Dermis blood vessel endothelial cell (primary cell): Measurements from ENCODE around the gene NDUFAF7. TPM values are rescaled to one million over a fixed set of nuclear protein-coding genes. Genes with fewer than 3 reads are reported as not detected.
"Not testable (repeated sequence)": the region's sequence is repeated elsewhere in the genome, so short reads cannot be mapped to it uniquely, and the experiment has no call there.

Experiments
- DNase-seq: peaks from one replicate; pipeline ENCODE4 v3.0.0; 2010
- total RNA-seq: library from RNA; depleted of rRNA; stranded (reverse); fragments of >200 nt; gene quantifications from 2 replicates; pipeline ENCODE4 v1.2.3, GENCODE V29; 2014

NDUFAF7 gene
- total RNA-seq, 1 donor from 2014 or later: 15.7 TPM

- DNase-seq: no peak
These were observed 52.9 kb downstream of the NDUFAF7 start for GRCh38 chr2:37284381-37284780.

DNA sequence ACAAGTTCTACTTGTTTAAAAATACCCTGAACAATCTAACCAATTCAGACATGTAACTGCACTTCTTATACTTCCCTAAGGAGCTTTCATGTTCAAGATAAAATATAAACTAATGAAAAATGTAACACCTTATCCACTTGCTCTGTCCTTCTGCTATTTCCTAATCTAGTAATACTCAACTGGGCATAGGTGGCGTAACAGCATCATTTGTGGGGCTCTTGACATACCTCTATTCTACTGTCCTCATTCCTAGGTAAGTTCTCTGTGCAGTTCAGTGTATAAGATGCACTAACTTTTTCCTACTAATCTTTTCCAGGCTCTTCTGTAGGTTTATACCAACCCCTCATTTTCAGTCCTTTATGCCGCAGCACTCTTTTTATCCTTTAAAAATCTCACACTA lies 56.5 kb downstream of the NDUFAF7 start:
- peak; percentile 24 for DNase-seq

DNA sequence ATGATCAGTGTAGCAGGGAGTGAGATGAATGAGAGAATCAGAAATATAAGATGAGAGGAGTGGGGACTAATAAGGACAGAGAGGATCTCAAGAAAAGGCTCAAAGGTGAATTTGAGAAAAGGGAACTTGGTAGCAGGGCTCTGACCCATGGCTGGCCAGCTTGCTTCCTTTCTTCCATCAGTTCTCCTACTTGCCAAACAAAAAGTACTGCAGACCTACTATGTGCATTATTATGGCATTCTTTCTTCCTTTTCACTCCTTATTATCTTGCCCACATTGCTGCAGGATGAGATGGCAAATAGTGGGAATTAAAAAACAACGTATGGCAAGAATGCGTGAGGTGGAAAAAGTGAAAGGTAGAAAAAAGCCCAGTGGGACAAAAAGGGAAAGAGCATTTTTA lies 60.2 kb downstream of the NDUFAF7 start:
- DNase-seq: no peak

- DNase-seq: not testable (repeated sequence)
These were observed 63.4 kb downstream of the NDUFAF7 start for GRCh38 chr2:37294858-37295257.

- no peak for DNase-seq
These were observed 64.1 kb downstream of the NDUFAF7 start for GRCh38 chr2:37295469-37296073.

DNA sequence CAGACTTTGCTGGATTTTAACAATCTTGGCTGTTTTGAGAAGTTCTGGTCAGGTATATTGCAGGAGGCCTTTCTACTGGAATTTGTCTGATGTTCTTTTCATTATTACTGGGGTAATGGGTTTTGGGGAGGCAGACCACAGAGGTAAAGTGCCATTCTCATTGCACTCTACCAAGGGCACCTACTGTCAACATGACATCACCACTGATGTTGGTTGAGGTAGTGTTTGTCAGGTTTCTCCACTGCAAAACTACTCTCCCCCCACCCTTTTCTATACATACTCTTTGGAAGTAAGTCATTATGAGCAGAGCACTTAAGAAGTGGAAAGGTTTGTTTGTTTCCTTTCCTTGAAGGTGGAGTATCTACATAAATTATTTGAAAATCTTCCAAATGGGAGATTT lies 66.2 kb downstream of the NDUFAF7 start:
- DNase-seq: no peak

Other genes with a start within 250 kb of the NDUFAF7 start
- 37.6 and 40.3 TPM in 2 replicates for gene HEATR5B, start 147.3 kb upstream of the NDUFAF7 start, total RNA-seq
- 6.0 and 9.4 TPM in 2 replicates for gene GPATCH11, start 147.1 kb upstream of the NDUFAF7 start, total RNA-seq
- gene EIF2AK2, start 74.7 kb upstream of the NDUFAF7 start, total RNA-seq: 18.9 and 33.2 TPM in 2 replicates
- gene SULT6B1, start 43.0 kb upstream of the NDUFAF7 start, total RNA-seq: not detected in 2 replicates
- 10.6 and 13.8 TPM in 2 replicates for gene CEBPZOS, start 35.2 kb upstream of the NDUFAF7 start, total RNA-seq
- 56.0 and 63.5 TPM in 2 replicates for gene CEBPZ, start 62 bp upstream of the NDUFAF7 start, total RNA-seq
- gene PRKD3, start 93.2 kb downstream of the NDUFAF7 start, total RNA-seq: 76.5 and 77.1 TPM in 2 replicates
- 4.0 and 7.8 TPM in 2 replicates for gene QPCT, start 113.0 kb downstream of the NDUFAF7 start, total RNA-seq